Vagina (tissue), 2 donors: Measurements from ENCODE around the gene PER2.

Source experiments
- POLR2A ChIP-seq, 2 donors: fragments of 450-650 bp; IDR thresholded peaks; one replicate each; pipeline ENCODE4 v1.6.1; 2017; ENCODE audit warnings: antibody characterized with exemption in 2 of 2, mild to moderate bottlenecking in 2 of 2, moderate library complexity in 2 of 2
- TF ChIP-seq, protein P1 (sequence below), 3 experiments: fragments of 450-650 bp in 2 of 3; fragments of 200-600 bp in 1 of 3; sonication (generic) in 1 of 3; IDR thresholded peaks; one replicate each; pipeline ENCODE4 v1.5.1; 2017 to 2019; ENCODE audit warnings: antibody characterized with exemption in 3 of 3, mild to moderate bottlenecking in 2 of 3, moderate library complexity in 2 of 3

DNA sequence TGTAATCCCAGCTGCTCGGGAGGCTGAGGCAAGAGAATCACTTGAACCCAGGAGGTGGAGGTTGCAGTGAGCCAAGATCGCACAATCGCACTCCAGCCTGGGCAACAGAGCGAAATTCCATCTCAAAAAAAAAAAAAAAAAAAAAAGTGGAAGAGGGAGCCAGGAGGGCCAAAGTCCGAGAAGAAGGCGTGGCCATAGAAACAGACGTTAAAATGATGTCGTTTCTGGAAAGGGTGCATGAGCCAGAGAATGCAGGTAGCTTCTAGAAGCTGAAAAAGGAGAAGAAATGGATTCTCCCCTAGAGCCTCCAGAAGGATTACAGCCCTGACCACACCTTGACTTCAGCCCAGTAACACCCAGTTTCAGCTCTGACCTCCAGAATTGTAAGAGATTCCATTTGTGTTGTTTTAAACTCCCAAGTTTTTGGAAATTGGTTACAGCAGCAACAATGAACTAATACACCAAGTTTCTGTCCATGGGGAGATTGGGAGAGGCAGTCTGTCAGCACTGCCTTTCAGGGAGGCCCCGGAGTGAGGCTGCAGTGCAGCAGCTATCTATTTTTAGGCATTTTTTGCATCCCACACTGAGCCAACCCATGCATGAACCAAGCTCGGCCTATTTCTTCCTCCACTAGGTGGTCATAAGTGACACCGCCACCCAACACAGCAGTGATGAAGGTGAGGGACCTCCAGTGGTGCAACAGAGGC lies 17.7 kb upstream of the PER2 start:
- TF ChIP-seq, protein P1, sequence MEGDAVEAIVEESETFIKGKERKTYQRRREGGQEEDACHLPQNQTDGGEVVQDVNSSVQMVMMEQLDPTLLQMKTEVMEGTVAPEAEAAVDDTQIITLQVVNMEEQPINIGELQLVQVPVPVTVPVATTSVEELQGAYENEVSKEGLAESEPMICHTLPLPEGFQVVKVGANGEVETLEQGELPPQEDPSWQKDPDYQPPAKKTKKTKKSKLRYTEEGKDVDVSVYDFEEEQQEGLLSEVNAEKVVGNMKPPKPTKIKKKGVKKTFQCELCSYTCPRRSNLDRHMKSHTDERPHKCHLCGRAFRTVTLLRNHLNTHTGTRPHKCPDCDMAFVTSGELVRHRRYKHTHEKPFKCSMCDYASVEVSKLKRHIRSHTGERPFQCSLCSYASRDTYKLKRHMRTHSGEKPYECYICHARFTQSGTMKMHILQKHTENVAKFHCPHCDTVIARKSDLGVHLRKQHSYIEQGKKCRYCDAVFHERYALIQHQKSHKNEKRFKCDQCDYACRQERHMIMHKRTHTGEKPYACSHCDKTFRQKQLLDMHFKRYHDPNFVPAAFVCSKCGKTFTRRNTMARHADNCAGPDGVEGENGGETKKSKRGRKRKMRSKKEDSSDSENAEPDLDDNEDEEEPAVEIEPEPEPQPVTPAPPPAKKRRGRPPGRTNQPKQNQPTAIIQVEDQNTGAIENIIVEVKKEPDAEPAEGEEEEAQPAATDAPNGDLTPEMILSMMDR (IDR thresholded peaks at IDR 0.05): no peak
- TF ChIP-seq POLR2A (IDR thresholded peaks at IDR 0.05): no peak
